GM21717 (cell line): ENCODE results near the gene TMEM63A.

Experiments used
- ATAC-seq: cut with Tn5 transposase; IDR thresholded peaks from one replicate; pipeline ENCODE4 v1.9.1; 2021; ENCODE audit warnings: mild to moderate bottlenecking, moderate library complexity; ENCODE audit not compliant: unreplicated experiment

The TMEM63A gene

GRCh38 chr1:225886159-225887029, 4.2 kb upstream of the TMEM63A start:
- no peak for ATAC-seq

DNA sequence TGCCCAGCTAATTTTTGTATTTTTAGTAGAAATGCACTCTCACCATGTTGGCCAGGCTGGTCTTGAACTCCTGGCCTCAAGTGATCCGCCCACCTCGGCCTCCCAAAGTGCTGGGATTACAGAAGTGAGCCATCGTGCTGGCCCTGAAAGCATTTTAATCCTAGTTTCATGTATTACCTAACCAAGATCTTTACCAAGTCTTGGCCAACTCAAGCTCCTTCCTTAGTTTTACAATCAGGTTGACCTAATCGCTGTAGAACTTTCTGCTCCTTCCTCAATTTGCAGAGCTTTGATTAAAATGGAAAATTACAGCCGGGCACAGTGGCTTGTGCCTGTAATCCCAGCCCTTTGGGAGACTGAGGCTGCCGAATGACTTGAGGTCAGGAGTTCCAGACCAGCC, 3.2 kb upstream of the TMEM63A start:
- ATAC-seq: no peak

GRCh38 chr1:225883616-225884265, 1.6 kb upstream of the TMEM63A start:
- ATAC-seq: no peak

- ATAC-seq: peak; percentile 33
Measured at GRCh38 chr1:225882694-225883615, 775 bp upstream of the TMEM63A start.

- ATAC-seq: peak; percentile 30
Measured at GRCh38 chr1:225881081-225881958, 860 bp downstream of the TMEM63A start.

GRCh38 chr1:225880636-225881035, 1.5 kb downstream of the TMEM63A start:
- ATAC-seq: no peak

- ATAC-seq: no peak
Measured at GRCh38 chr1:225880222-225880588, 2.0 kb downstream of the TMEM63A start.

DNA sequence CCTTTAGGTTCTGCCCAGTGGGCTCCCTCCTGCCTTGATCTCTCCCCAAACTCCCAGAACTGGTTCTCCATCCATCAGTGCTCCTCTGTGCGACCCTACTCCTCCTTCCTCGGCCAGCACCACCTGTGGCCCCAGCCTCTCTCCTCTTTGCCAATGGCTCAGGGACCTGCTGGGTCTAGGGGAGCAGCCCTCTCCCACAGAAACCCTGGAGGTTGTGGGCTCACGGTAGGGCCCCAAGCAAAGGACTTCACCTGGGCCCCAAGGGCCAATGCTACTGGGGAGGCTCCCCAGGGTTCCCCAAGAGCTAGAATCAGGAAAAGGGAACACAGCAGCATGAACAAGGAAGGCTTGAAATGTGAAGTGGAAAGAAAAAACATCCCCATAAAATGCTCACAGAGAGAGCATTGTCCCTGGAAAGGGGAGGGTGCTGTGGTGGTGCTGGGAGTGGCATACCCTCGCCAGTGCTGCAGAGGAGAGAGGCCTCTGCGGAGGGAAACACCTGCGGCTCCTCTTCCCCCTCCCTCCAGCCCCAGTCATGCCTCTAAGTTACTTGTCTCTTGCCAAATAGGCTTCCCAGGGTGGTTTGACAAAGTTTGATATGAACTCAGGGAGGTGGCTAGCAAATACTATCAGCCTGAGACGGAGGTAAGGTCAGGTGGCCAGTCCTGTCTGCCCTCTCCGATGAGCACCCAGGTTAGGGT, 2.5 kb downstream of the TMEM63A start:
- ATAC-seq: no peak

DNA sequence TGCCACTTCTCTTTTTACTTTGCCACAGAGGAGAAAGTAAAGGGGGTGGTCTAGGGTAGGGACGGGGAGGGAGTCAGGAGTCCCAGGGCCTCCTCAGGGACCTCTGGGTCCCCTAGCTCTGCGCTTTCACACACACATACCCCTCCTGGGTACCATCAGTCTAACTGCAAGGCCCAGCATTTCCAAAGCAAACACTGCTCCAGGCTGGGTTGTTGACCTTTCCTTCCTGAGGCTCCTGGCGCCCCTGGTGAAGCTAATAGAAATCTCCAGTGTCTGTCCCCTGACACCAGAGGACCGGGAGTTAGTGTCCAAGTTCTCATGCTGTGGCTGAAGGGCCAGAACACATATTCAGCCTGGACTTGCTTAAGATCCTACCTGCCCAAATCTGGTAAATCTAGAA, 3.9 kb downstream of the TMEM63A start:
- ATAC-seq: no peak

GRCh38 chr1:225877580-225877979, 4.6 kb downstream of the TMEM63A start:
- ATAC-seq: no peak

GRCh38 chr1:225876900-225877510, 5.2 kb downstream of the TMEM63A start:
- ATAC-seq: no peak

GRCh38 chr1:225875044-225875815, 7.0 kb downstream of the TMEM63A start:
- no peak for ATAC-seq

- ATAC-seq: no peak
Measured at GRCh38 chr1:225874431-225874830, 7.7 kb downstream of the TMEM63A start.

GRCh38 chr1:225873281-225873850, 8.8 kb downstream of the TMEM63A start:
- no peak for ATAC-seq

- ATAC-seq: no peak
Measured at GRCh38 chr1:225872075-225872430, 10.1 kb downstream of the TMEM63A start.

DNA sequence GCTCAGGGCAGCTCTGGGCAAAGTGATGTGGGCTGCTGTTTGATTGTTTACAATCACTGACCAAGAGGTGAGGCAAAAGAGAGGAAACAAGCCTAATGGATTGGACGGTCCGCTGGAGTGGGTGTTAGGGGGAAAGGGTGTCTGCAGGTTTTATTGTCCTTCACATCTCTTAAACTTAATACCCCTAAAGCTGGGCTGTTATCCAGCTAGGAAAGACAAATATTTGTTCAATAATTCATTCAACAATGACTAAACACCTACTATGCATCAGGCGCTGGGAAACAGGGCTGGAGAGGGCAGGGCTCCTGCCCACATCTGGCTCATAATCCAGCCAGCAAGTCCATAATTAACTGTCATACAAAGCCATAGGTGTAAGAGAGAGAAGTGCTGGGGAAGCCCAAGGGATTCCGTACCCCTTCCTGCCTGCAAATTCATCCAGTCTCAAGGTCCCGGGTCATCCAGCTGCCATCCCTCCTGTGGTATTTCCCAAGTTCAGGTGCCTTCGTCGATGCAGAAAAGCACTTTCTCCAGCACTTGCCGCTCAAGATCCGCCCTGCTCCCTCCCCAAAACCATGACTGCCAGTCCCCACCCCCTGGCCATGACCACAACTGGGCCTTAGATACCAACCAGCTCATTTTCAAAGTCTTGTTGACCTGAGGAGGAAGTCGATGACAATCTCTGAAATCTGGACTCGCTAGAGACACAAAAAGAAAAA, 10.7 kb downstream of the TMEM63A start:
- ATAC-seq: no peak

- no peak for ATAC-seq
Measured at GRCh38 chr1:225870911-225871310, 11.3 kb downstream of the TMEM63A start.
